ENCODE measurements around the gene IL36RN.

IL36RN gene

GRCh38 chr2:113058998-113059960 lies at the start of gene IL36RN:
Gene IL36RN (plus strand): TSS chr2:113059198. CDS start chr2:113059439, 241 bp downstream.
- no peak for DNase-seq (ENCODE audit: low read depth in 2 of 2)

GRCh38 chr2:113009622-113010021 lies 49.4 kb upstream of the IL36RN start:
- no peak for DNase-seq (ENCODE audit: low read depth in 2 of 2)

DNA sequence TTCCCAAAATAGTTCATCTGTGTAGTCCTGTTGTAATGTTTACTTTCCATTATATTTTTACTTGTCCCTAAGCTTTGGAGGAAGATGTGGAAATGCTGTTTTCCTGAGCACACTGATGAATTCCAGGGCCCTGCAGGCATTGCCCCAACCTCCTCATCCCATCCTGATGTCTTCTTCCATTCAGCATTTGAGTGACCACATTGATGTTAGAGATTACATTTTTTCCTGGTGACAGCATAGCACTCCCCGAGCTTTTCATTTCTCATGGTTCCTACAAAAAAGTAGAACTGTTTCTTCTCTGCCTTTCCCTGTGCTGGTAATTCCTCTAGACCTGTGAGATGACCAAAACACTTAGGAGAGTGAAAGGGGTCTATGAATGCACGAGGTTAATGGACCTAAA lies 48.9 kb upstream of the IL36RN start:
- DNase-seq (ENCODE audit: low read depth in 2 of 2) = no peak

GRCh38 chr2:113011108-113011507 lies 47.9 kb upstream of the IL36RN start:
- no peak for DNase-seq (ENCODE audit: low read depth in 2 of 2)

DNA sequence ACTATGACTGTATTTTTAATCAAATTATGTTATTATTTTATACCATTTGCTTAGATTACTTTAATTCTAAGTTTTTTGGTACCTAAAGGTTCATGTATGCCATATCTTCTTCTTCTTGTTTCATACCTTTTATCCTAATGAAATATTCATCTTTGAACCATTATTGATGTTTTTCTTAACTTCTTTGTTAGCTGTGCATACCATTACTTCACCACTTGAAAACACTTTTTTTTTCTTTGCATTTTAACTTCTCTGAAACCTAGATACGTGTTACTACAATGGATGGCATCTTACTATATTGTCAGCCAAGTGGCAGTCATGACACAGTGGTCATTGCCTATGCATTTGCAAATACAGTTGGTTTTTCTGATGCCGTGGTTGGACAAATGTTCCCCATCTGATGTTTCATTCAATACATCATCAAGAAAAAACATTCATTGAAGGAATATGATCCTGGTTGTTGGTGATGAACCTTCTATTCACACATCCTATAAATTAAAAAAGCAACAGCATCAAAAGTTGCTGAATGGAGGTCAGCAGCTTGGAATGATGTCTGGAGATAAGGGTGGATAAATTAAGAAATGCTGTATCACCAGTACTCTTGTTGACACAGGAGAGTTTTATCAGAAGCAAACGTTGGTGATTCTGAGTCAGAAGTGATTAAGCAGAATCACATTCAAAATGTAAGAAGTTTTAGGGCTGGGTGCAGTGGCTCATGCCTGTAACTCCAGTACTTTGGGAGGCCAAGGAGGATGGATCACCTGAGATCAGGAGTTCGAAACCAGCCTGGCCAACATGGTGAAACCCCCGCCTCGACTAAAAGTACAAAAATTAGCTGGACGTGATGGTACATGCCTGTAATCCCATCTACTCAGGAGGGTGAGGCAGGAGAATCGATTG lies 46.3 kb upstream of the IL36RN start:
- DNase-seq (ENCODE audit: low read depth in 2 of 2) = no peak

DNA sequence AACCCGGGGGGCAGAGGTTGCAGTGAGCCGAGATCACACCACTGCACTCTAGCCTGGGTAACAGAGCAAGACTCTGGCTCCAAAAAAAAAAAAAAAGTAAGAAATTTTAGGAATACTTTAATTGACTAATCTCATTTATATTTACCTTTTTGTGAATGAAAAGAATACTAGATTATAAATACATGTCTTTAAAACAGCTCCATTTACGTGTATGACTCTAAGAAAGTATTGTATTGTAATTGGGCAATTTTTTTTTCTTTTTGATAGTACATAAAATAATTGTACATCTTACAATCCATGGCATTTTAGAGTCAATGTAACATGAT lies 45.7 kb upstream of the IL36RN start:
- DNase-seq (ENCODE audit: low read depth in 2 of 2) = no peak

DNA sequence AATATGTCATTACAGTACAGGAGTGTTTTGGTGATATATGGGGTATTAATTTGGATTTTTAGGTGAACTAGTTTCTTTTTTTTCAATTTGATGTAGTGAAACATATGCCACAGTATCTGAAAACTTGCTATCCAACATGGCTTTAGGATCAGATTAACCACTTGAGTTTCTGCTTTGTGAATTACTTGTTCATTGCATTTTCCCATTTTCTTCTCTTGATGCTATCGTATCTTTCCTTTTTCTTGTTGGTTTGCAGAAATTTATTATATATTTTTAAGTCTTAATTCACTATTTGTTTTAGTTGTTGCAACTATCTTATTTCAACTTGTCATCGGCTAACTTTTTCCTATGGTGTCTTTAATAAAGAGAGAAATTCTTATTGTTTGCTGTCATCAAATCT lies 44.9 kb upstream of the IL36RN start:
- no peak for DNase-seq (ENCODE audit: low read depth in 2 of 2)

GRCh38 chr2:113015042-113015441 lies 44.0 kb upstream of the IL36RN start:
- DNase-seq (ENCODE audit: low read depth in 2 of 2) = no peak

GRCh38 chr2:113015655-113016054 lies 43.3 kb upstream of the IL36RN start:
- no peak for DNase-seq (ENCODE audit: low read depth in 2 of 2)

DNA sequence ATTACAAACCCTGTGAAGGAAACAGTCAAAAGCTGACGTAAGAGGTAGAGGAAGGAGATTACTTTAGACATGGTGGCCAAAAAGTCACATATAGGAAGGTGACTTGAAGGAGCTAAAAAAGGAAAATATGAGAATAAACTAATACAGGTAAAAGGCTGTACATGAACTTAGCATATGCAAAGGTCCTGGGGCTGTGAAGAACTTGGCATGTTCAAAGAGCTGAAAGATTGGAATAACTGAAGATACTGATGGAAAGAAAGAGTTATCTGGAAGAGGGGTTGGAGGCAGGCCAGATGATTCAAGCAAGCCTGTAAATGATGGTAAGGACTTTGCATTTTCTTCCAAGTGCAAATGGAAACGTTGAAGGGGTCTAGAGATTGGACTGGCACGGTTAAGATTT lies 40.5 kb upstream of the IL36RN start:
- DNase-seq (ENCODE audit: low read depth in 2 of 2) = no peak

- DNase-seq (ENCODE audit: low read depth in 2 of 2) = no peak
Observed at GRCh38 chr2:113021312-113021711, 37.7 kb upstream of the IL36RN start.

- DNase-seq (ENCODE audit: low read depth in 2 of 2) = no peak
Observed at GRCh38 chr2:113024764-113025163, 34.2 kb upstream of the IL36RN start.

DNA sequence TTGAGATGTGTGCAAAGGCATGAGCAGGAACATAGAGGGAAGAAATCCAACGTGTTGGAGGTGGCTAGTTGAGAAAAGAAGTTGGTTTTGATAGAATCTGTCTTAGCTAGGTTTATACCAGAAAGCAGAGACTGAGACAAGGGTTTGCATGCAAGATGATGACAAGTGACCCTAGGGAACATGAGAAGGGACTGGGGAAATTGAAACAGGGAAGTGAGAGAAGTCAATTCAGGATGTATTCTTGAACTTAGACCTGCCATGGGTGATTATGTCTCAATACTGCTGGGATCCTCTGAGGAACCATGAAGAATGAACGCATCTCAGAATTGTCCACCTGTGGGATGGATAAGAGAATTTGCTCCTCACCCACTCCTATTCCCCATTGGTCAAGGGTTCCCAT lies 33.3 kb upstream of the IL36RN start:
- DNase-seq (ENCODE audit: low read depth in 2 of 2) = no peak

- no peak for DNase-seq (ENCODE audit: low read depth in 2 of 2)
Observed at GRCh38 chr2:113027691-113028090, 31.3 kb upstream of the IL36RN start.

GRCh38 chr2:113028112-113028511 lies 30.9 kb upstream of the IL36RN start:
- no peak for DNase-seq (ENCODE audit: low read depth in 2 of 2)

GRCh38 chr2:113032737-113033136 lies 26.3 kb upstream of the IL36RN start:
- no peak for DNase-seq (ENCODE audit: low read depth in 2 of 2)

GRCh38 chr2:113034016-113034415 lies 25.0 kb upstream of the IL36RN start:
- no peak for DNase-seq (ENCODE audit: low read depth in 2 of 2)

DNA sequence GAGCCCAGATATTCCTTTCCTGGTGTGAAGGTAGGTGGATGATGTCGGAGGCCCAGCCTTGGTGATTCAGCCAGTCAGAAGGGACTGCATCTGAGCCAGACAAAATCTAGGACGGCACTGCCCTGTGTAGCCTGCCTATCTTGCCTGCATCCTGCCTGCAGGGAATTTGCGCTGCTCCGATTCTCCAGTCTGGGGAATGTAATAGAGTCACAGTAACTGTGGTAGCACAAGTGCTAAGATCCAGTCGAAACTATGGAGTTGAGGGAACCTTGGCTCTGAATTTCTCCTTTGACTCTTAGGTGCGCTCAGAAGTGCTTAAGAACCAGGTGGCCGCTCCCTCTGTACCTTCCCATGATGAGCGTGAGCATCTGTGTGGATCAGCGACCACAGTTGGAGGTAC lies 22.2 kb upstream of the IL36RN start:
- DNase-seq (ENCODE audit: low read depth in 2 of 2) = no peak

DNA sequence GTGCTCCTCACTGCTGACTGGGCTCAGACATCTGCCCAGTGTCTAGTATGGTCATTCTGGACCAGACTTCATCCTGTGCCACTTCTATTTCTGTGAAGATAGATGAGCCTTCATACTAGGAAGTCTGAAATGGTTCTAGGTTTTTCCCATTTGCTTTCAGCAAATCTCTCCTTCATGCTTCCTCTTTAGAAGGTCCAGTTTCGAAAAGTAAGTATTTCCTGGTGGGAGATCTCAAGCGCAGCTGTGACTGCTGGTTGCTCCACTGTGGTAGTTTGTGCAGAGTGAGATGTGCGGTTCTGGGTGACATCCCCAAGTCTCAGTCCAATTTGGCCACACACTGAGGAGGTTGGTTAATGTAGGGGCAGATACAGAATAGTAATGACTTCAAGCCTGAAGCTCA lies 20.7 kb upstream of the IL36RN start:
- DNase-seq (ENCODE audit: low read depth in 2 of 2) = no peak

DNA sequence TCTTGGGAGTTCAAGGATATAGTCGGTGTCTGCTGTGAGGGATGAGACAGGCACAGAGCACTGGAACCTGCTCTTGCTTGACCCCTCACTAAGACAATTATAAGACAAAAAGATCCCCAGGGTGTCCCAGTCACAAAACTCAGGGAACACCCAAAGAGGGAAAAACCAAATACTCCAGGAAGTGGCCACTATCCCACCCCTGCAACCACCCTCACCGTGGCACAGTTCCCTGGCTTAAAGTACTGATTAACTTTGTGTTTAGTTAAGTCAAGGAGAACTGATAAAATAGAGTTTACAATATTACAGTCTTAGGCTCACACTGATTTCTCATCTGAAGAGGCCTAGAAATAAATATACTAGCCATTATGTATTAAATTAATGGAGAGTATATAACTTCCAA lies 19.8 kb upstream of the IL36RN start:
- no peak for DNase-seq (ENCODE audit: low read depth in 2 of 2)

DNA sequence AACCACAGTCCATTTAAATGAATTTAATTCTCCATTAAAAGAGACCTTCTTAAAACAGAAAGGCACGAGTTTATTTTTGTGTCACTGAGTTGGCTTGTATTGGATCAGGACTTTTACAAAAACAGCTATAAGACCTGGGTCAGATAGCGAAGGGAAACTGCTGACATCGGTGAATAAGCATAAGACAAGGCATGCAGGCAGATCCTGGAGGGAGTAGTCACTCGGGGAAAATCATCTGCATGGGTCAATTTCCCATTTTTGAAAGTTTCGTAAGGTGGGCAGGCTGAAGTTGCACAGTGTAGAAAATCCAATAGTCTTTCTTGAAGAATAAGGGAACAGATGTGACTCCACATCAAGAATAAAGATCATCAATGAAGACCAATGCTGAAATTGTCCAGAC lies 19.3 kb upstream of the IL36RN start:
- DNase-seq (ENCODE audit: low read depth in 2 of 2) = no peak

GRCh38 chr2:113041871-113042270 lies 17.1 kb upstream of the IL36RN start:
- DNase-seq (ENCODE audit: low read depth in 2 of 2) = no peak

GRCh38 chr2:113046465-113046864 lies 12.5 kb upstream of the IL36RN start:
- DNase-seq (ENCODE audit: low read depth in 2 of 2) = no peak

All from stimulated activated CD8-positive, alpha-beta memory T cell treated with anti-CD3 and anti-CD28 coated beads, Interleukin-2, amount 100 ng/mL, for 48 hours (primary cell).